GM18526 (cell line): ENCODE data around the gene ATP8B1.

Experiments
- POLR2A ChIP-seq: IDR thresholded peaks from 3 replicates; pipeline ENCODE4 v1.6.1; 2011; ENCODE audit not compliant: insufficient read length; ENCODE audit errors: extremely low read depth

ATP8B1 gene

DNA sequence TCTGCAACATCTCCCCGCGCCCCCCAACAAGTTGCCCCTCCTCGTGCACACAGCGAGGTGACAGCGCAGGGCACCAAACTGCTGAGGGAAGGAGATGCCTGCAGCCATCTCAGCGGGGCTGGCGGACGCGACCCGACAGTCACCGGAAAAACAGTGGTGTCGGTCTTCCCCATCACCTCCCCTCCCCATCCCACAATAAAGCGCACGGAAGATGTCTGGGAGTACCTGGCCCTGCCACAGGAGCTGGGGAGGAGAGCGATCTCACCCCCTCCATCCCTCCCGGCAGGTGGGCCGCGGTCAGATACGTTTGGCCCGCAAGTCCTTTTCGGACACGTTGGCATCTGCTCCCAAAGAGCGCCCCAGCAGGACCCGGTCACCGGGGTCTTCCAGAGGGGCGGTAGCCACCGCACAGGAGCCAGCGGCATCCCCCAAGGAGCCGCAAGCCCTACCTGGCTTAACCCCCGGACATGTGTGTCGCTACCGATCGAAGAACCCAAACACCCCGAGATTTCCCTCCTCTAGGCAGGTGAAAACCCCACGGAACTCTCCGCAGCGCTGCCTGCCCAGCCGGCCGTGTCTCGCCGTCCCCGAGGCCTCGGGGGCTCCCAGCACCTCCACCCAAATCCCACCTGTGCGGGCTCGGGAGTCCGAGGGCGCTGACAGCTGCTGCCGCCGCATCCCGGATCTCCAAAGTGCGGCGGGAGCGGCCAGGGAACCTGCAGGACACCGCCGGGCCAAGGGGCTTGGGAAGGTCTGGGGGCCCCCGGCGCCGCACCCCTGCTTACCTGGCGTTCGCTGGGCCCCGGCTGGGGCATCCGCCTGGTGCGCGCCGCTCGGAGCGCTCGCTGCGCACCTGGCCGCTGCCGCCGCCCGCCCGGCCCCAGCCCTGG, 657 bp downstream of the ATP8B1 start:
- TF ChIP-seq POLR2A = no peak

GRCh38 chr18:57801761-57802212, 1.3 kb downstream of the ATP8B1 start:
- no peak for TF ChIP-seq POLR2A

DNA sequence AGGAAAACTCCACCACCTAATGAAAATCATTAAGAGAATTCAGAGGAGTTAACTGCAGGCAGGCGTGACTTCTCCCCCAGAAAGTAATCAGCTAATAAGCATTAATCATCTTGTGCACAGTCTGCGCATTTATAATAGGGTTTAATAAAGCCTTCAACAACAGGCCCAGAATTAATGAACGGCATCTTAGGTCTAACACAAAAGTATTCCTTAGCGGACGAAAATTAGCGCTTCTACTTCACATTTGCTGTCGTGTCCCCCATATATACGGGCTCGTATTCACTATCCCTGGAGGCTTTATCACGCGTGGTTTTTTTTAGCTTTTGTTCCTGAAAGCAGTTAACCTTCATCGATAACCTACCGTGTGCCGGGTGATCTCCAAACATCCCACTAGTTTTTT, 1.8 kb downstream of the ATP8B1 start:
- TF ChIP-seq POLR2A = no peak

GRCh38 chr18:57798713-57799373, 4.3 kb downstream of the ATP8B1 start:
- TF ChIP-seq POLR2A = no peak

GRCh38 chr18:57797209-57797651, 5.9 kb downstream of the ATP8B1 start:
- TF ChIP-seq POLR2A = no peak

GRCh38 chr18:57794951-57795728, 8.0 kb downstream of the ATP8B1 start:
- TF ChIP-seq POLR2A = no peak

GRCh38 chr18:57793302-57793986, 9.7 kb downstream of the ATP8B1 start:
- TF ChIP-seq POLR2A = no peak

DNA sequence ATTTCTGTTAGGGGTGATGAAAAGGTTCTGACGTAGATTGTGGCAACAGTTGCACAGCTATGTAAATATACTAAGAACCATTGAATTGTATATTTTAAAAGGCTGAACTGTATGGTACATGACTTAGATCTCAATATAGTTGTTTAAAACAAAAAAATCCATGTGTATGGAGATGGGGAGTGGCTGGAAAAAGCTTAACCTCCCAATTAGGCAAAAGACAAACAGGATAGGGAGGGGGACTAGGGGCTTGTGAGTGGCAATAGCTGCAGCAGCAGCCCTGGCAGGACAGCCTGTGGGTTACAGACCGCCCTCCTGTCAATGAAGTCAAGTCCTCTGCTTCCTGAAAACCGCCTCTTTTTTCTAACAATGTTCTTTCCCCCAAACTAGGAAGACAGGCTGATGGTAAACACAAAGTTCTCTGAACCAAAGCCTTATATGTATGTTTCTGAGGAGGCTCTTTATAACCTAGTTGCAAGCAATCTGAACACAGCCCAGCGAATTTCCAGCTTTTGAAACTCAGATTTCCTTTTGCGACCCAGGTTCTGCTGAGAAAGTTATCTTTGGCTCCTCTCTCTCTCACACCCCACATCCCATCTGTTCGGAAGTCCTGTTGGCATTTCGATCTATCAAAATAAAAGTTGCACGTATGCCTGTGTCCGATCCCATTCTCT, 10.3 kb downstream of the ATP8B1 start:
- TF ChIP-seq POLR2A = no peak

- no peak for TF ChIP-seq POLR2A
Measured at GRCh38 chr18:57791911-57792310, 11.2 kb downstream of the ATP8B1 start.

DNA sequence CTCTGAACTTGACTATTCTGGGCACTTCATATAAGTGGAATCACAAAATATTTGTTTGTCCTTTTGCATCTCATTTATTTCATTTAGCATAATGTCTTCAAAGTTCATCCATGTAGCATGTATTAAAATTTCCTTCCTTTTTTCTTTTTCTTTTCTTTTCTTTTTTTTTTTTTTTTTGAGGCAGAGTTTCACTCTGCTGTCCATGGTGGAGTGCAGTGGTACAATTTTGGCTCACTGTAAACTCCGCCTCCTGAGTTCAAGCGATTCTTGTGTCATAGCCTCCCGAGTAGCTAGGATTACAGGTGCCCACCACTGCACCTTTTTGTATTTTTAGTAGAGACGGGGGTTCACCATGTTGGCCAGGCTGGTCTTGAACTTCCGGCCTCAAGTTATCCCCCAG, 11.9 kb downstream of the ATP8B1 start:
- no peak for TF ChIP-seq POLR2A

DNA sequence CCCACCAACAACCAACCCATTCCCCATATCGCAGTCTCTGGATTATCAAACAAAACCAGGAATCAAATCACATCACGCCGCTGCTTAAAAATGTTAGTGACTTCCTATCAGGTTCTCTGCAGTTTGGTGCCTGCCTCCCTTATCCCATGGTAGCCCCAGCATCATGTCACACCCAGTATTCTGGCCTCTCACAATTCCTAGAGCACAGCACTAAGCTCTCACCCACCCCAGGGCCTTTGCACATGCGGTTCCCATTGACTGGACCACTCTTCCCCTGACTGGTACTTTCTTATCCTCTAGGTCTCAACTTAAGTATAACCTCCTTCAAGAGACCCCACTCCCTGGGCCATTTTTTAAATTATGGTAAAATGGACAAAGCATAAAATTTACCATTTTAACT, 12.8 kb downstream of the ATP8B1 start:
- TF ChIP-seq POLR2A = no peak

DNA sequence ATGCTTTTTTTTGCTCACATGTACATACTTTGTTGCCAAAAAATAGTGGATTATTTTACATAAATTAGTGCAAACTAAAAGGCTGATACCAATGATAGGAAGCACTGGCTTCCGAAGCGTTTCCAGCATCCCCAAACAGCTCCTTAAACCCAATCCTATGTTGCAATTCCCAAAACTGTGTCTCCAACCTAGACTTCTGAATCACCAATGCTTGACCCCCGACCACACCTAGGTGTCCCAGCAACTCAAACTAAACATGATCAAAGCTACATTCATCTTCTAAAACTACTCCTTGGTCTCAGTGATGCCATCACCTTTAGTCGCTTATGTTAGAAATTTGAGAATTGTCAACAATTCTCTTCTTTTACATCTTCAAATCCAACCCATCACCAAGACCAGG, 13.4 kb downstream of the ATP8B1 start:
- no peak for TF ChIP-seq POLR2A

GRCh38 chr18:57789090-57789489, 14.0 kb downstream of the ATP8B1 start:
- no peak for TF ChIP-seq POLR2A

GRCh38 chr18:57787068-57787685, 15.9 kb downstream of the ATP8B1 start:
- TF ChIP-seq POLR2A = no peak
